Activated CD4-positive, CD25-positive, alpha-beta regulatory T cell (primary cell): ENCODE measurements around the gene CTDP1.
A peak's percentile ranks its signal among the peaks of the same experiment; 100 is the strongest.

Experiments
- DNase-seq, 4 experiments: peaks; one replicate each; lab custom pipeline; 2025; lab: John Stamatoyannopoulos, UW

The CTDP1 gene

DNA sequence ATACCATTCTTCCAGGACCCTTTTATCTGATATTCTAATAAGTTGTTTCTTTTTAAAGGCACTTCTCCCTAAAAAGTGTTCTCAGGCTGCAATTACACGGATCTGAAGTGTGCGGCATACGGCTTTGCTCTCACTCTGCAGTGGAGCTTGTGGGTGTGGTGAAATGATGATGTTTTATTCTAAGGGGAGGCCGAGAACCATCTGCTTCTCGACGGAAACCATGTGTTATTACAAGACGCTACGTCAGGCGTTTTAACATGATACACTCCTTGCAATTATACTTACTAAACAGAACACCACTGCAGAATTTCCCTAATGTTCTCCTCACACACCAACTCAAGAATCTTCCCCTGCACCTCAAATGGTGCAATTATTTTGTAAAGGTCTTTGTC lies 34.9 kb upstream of the CTDP1 start:
- DNase-seq, result no peak

GRCh38 chr18:79645291-79645983 lies 34.2 kb upstream of the CTDP1 start:
- DNase-seq, result no peak

DNA sequence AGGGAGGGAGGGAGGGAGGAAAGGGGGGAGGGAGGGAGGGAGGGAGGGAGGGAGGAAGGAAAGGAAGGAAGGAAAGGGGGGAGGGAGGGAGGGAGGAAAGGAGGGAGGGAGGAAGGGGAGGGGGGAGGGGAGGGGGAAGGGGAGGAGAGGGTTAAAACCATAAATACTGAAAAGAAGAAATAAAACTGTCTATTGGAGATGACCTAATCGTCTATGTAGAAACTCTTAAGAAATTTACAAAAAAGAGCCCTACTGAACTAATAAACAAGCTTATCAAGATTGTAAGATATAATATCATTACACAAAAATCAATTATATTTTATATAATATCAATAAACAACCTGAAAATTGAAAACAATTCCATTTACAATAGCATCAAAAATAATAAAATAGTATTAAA lies 32.3 kb upstream of the CTDP1 start:
- no peak for DNase-seq

- DNase-seq, result no peak
Observed at GRCh38 chr18:79650959-79651358, 28.6 kb upstream of the CTDP1 start.

GRCh38 chr18:79657342-79657996 lies 22.1 kb upstream of the CTDP1 start:
- no peak for DNase-seq

- no peak for DNase-seq
Observed at GRCh38 chr18:79658366-79658765, 21.2 kb upstream of the CTDP1 start.

DNA sequence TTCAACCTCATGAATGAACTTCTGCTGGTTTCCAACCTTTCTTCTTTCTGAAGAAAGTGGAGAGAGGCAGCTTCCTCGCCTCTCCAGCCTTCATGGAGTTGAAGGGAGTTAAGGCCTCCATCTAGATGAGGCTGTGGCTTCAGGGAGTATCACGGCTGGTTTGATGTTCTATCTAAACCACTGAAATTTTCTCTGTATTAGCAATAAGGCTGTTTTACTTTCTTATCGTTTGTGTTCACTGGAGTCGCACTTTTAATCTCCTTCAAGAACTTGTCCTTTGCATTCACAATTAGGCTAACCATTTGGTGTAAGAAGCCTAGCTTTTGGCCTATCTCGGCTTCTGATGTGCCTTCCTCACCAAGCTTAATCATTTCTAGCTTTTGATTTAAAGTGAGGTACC lies 19.9 kb upstream of the CTDP1 start:
- DNase-seq, result no peak

DNA sequence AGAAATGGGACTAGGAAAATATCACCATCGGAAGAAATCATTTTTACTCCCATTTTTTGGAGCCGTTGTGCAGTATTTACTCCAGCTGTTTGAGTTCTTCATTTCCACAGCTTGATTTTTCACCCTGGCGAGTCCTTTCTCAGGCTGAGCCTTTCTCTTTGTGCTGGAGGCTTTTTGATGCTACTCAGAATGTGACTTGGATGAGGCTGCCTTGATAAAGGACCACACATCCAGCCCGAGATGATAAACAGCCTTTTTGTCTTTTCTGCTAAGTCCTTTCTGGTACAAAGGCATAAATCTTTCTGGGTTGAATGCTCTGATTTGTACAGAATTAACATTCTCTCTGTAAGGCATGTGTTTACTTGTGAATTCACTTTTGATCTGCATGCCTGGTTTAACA lies 17.6 kb upstream of the CTDP1 start:
- no peak for DNase-seq

- DNase-seq, result no peak
Observed at GRCh38 chr18:79662439-79662838, 17.2 kb upstream of the CTDP1 start.

DNA sequence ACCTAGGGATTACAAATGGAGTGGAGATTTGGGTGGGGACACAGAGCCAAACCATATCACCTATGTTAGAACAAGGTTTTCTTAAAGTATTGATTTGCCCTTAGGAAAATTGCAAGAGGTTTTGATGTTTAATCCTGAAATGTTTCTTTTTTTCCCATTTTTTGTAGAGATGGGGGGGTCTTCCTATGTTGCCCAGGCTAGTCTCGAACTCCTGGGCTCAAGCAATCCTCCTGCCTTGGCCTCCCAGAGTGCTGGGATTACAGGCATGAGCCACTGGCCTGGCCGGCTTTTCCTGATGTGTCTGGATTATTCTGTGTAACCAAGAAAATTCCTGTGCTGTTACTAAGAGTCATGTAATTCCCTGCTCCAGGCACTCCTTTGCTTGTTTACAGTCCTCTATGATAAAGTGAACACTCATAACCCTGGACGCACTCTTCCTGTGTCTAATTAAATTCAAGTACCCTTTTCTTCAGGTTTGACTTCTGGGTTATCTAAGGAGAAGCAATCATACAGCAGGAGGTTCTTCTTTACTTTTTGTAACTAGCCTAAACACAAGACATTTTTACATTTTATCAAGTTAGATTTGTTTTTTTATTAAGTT lies 15.0 kb upstream of the CTDP1 start:
- no peak for DNase-seq

GRCh38 chr18:79668203-79668602 lies 11.4 kb upstream of the CTDP1 start:
- DNase-seq, result no peak

DNA sequence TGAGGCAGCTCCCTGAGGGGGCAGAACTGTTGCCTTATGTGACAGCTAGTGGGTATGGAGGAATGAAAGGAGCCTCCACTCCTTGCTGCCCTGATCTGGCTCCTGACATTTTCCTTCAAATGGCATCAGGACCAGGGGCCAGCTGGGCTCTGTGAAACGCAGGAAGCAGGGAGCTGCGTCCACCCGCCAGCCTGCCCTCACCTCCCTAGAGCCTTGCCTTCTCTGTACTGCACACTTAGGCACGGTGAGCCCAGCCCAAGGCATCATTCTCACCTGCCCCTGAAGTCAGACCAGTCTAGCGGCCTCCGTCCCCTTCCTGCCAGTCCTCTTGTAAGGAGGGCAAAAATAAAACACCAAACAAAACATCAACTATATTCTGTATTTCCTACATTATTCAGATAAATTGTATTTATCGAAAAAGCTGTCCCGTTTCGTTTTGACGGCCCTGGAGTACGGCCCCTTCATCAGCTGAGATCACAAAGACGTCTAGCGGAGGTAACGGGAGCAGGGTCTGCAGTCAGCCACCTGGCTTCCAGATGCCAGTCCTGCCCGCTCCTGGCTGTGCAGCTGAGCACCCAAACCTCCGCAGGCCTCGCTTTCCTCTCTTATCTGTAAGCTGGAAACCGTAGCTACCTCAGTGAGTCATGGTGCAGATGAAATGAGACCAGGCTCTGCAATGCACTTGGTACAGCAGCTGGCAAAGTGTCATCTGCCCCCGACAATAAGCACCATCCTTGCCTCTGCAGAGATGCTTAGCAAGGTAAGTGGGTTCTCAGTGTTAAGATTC lies 6.9 kb upstream of the CTDP1 start:
- DNase-seq, result no peak

GRCh38 chr18:79677221-79677620 lies 2.4 kb upstream of the CTDP1 start:
- DNase-seq, result no peak

- no peak for DNase-seq
Observed at GRCh38 chr18:79677840-79678239, 1.8 kb upstream of the CTDP1 start.

GRCh38 chr18:79678665-79679551 lies 695 bp upstream of the CTDP1 start:
- DNase-seq, result peak; percentile 95 to 99 (median 96)

GRCh38 chr18:79680100-79680879 lies 687 bp downstream of the CTDP1 start:
- DNase-seq, result no peak

GRCh38 chr18:79680891-79681339 lies 1.3 kb downstream of the CTDP1 start:
- DNase-seq, result no peak

DNA sequence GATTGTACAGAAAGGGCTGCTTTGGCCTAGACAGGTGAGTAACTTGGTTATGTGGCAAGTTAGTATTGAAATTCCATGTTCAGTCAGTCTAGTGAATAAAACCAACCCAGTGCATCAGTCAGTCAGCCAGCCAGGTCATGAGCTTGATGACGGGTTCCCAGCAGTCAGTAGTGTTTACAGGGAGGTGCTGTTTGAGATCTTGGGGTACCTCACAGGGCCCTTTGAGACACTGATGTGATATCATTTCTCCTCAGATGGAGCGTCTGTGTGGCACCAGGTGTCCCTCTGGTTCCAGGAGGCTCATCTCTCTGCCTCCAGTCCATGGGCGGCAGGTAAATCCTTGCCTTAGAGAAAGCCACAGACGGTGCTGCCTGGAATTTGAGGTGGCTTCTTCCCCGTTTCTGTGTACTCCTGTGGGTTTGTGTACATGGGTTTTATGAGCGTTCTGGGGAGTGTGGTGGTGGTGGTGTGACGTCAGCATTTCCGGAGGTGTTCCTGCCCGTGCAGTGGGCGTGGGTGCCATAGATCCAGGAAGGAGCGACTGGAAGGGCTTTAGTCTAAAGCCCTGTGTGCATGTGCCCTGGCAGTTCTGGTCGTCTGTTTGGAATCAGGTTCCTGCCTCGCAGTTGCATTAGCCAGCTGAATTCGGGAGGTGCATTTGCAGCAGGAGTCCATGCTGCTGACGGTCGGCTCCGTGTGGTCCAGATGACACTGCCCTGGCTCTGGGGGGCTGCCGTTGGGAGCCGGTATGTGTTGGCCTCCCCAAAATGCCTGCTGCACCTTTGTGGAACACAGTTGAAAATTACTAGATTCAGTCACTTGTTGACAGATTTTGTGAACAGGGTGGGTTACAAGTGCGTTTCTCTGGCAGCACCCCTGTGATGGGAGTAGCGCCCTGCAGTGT lies 2.1 kb downstream of the CTDP1 start:
- DNase-seq, result peak in 1 of 4 experiments; percentile 14

- DNase-seq, result no peak
Observed at GRCh38 chr18:79682481-79682880, 2.9 kb downstream of the CTDP1 start.
